Kidney tubule cell (primary cell): ENCODE results near the gene NADK2.
"Not testable (repeated sequence)": the region's sequence is repeated elsewhere in the genome, so short reads cannot be mapped to it uniquely, and the experiment has no call there.

ENCODE experiments used
- DNase-seq: peaks from one replicate; pipeline ENCODE4 v3.0.0-alpha.2; 2018; ENCODE audit warnings: low spot score

NADK2 gene, protein sequence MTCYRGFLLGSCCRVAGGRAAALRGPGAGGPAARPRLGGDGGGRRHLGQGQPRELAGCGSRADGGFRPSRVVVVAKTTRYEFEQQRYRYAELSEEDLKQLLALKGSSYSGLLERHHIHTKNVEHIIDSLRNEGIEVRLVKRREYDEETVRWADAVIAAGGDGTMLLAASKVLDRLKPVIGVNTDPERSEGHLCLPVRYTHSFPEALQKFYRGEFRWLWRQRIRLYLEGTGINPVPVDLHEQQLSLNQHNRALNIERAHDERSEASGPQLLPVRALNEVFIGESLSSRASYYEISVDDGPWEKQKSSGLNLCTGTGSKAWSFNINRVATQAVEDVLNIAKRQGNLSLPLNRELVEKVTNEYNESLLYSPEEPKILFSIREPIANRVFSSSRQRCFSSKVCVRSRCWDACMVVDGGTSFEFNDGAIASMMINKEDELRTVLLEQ

GRCh38 chr5:36241631-36242533, at the start of gene NADK2:
NADK2 (minus strand) TSS chr5:36241925; CDS start chr5:36241798, 127 bp downstream.
- peak; percentile 97 for DNase-seq

- DNase-seq, result no peak
These were observed 44.3 kb upstream of the NADK2 start for GRCh38 chr5:36285837-36286615.

- DNase-seq, result not testable (repeated sequence)
These were observed 42.0 kb upstream of the NADK2 start for GRCh38 chr5:36283775-36284174.

DNA sequence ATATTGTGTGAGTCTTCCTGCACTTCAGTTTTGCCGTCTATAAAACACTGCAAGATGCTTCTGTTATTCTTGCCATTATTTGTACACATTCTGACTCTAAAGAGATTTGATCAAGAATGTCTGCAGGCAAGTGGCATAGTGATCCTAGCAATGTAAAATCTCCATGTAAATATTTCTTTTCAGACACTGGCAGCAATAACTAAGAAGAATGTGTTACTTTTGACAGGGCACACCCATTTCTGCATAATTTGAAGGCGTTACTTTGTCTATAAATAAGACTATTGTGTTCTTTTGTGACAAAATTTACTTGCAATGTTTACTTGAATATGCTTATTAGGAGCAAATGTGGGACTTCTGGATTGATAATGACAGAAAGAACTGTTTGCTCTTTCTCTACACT, 39.9 kb upstream of the NADK2 start:
- DNase-seq, result no peak

DNA sequence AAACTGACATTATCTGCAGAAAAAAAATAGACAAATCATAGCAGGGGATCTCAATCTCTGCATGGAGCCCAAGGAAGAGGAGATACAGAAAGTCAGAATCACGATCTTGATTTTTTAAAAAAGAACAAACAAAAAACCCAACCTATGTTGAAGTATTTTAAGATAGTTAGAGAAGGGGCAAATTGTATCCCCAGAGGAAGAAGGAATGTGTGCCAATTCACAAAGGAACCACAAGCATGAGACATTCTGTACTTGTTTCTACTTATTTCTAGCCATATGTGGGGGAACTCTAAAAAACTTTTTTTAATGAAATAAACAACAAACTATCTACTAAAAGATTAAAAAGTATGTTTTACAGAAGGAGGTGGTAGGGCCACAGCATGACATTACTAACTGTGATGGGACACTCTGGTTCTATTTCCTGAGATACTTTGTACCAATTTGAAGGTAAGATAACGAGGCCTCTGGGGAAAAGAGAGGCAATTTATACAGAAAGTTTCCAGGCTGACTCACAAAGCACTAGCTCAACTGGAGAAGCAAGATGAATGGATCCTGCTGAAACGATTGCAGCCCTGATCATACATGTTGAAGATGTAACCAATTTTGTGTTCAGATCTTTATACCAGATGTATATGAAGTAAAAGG, 37.5 kb upstream of the NADK2 start:
- DNase-seq, result no peak

- DNase-seq, result no peak
These were observed 35.9 kb upstream of the NADK2 start for GRCh38 chr5:36277521-36278176.

GRCh38 chr5:36276864-36277263, 35.1 kb upstream of the NADK2 start:
- DNase-seq, result no peak

GRCh38 chr5:36273809-36274526, 32.2 kb upstream of the NADK2 start:
- DNase-seq, result no peak

DNA sequence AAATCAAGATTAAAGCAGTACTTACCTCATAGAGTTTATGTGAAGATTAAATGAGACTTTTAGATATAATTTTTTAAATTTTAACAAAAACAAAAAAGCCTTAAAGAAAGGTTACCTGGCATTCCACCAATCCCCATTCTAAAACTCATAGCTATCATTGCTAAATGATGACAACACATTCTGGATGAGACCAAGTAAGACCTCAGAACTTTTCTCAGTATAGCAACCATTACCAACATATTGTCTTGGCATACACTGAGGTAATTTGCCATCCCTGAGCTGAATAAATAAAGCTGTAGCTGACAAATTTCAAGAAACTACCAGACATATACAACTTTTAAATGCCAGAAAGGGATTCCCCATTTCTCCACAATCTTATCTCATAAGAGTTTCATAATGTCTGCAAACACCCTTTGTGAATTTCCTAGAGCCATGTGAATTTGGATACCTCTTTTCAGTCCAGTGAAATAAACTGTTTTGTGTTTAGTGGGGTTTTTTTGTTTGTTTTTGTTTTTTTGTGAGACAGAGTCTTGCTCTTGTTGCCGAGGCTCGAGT, 30.5 kb upstream of the NADK2 start:
- no peak for DNase-seq

DNA sequence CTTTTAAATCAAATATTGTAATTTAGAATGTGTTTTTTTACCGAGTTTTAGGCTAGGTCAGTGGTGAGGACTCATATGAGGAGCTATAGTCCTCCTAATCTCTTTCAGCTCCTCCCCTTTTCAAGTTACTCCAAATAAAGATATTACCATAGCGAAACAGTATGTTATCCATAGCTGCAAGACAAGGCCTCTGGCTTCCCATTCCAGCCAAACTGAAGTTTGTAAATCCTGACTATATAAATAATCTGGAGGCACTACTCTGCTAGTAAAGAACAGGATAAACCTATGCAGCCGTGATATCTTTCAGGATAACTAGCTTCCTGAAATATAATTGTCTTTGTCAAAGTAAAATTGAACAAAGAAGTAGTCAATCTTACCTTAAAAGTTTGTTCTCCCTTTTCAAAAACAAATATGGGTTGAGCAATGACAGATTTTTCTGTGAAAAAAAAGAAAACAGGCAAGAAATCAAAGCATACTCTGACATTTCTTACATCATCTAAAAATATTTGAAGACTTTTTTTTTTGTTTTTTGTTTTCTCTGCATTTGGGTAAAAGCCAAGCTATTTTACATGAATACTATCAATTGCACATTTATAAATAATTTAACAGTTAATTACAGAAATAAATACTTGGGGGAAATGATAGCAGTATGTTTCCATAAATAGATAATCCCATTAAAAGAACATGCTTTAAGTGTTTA, 29.3 kb upstream of the NADK2 start:
- no peak for DNase-seq

- no peak for DNase-seq
These were observed 28.4 kb upstream of the NADK2 start for GRCh38 chr5:36270175-36270574.

- DNase-seq, result no peak
These were observed 27.8 kb upstream of the NADK2 start for GRCh38 chr5:36269478-36269877.

DNA sequence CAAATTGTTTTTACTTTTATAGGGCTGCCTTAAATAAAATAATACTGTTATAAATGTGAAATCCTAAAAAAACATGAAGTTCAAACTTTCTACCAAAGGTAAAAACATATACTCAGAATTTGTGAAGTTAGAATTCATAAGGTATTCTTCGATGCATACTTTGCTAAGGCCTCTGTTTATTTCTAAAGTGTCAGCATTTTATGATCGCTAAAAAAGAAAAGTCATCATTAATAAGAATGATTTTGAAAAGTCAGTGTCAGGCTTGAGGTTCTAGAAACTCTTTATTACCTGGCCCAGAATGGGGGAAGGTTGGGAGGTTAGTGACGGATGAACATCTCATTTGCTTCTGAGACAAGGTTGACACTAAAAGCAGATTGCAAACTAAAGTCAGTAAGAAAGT, 26.2 kb upstream of the NADK2 start:
- DNase-seq, result no peak

- DNase-seq, result no peak
These were observed 22.6 kb upstream of the NADK2 start for GRCh38 chr5:36264202-36264760.

- DNase-seq, result no peak
These were observed 19.5 kb upstream of the NADK2 start for GRCh38 chr5:36261186-36261585.

GRCh38 chr5:36253575-36253974, 11.8 kb upstream of the NADK2 start:
- no peak for DNase-seq

GRCh38 chr5:36252722-36253365, 11.1 kb upstream of the NADK2 start:
- no peak for DNase-seq

GRCh38 chr5:36251218-36251617, 9.5 kb upstream of the NADK2 start:
- DNase-seq, result no peak

DNA sequence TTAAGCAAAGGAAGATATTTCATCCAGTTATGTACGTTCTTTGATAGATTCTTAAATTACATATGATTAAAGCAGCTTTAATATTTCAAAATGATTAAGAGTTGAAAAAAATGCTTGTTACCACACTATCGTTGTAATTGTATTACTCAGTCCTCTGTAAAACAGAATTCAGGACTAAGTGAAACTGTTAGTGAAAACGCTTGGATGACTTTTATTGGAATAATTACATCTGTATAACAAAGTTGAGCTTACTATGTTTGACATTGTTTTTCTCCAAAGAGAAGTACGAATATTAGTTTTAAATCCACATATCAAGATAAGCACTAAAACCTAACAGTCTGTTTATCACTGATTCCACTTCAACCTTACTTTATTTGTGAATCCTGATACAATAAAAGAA, 8.7 kb upstream of the NADK2 start:
- no peak for DNase-seq
